ENCODE results near the gene SLC25A22. TPM values are rescaled to one million over a fixed set of nuclear protein-coding genes. Genes with fewer than 3 reads are reported as not detected.
A peak's percentile ranks its signal among the peaks of the same experiment; 100 is the strongest.

Gene SLC25A22
- total and polyA plus RNA-seq, 12 donors, result 2.2 to 11.1 (median 4.0) TPM

GRCh38 chr11:796565-797295 is 1.4 kb downstream of the SLC25A22 start:
- TF ChIP-seq, protein P1, sequence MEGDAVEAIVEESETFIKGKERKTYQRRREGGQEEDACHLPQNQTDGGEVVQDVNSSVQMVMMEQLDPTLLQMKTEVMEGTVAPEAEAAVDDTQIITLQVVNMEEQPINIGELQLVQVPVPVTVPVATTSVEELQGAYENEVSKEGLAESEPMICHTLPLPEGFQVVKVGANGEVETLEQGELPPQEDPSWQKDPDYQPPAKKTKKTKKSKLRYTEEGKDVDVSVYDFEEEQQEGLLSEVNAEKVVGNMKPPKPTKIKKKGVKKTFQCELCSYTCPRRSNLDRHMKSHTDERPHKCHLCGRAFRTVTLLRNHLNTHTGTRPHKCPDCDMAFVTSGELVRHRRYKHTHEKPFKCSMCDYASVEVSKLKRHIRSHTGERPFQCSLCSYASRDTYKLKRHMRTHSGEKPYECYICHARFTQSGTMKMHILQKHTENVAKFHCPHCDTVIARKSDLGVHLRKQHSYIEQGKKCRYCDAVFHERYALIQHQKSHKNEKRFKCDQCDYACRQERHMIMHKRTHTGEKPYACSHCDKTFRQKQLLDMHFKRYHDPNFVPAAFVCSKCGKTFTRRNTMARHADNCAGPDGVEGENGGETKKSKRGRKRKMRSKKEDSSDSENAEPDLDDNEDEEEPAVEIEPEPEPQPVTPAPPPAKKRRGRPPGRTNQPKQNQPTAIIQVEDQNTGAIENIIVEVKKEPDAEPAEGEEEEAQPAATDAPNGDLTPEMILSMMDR (IDR thresholded peaks at IDR 0.05), result no peak
- 34 to 45% methylated on average over 18 of the region's 18 CpGs for WGBS, 2 donors
- H3K36me3 ChIP-seq, result peaks cover 0 to 45% (median 5%) of the 10 kb centered on the region in 9 donors
- H3K27ac ChIP-seq, result peak overlapping the region; percentile 23 to 92 (median 84)
- ATAC-seq, result peak in 5 of 8 donors; percentile 0 to 4 (median 1)
- H3K4me1 ChIP-seq, result peaks cover 17 to 42% (median 30%) of the 10 kb centered on the region in 9 donors
- DNase-seq, result peak in 1 of 2 donors; percentile 10
- H3K9me3 ChIP-seq, result no peaks in the 10 kb centered on the region
- intact Hi-C loops (cut with DNase I), result loop anchor here in 1 of 10 donors (2.0 kb wide), 1 partner anchor 20 kb away; the partner anchor contains the start of gene GATD1
- H3K27me3 ChIP-seq, result no peaks in the 10 kb centered on the region
- H3K4me3 ChIP-seq, result peak overlapping the region; percentile 45 to 99 (median 78)

- Histone ChIP-seq H3K27me3 (peaks cover 0 to 3% (median 0%) of the 10 kb centered on the region in 7 donors), H3K4me3 (peak overlapping the region; percentile 41 to 99 (median 78)), H3K36me3 (peaks cover 0 to 45% (median 5%) of the 10 kb centered on the region in 9 donors), H3K9me3 (no peaks in the 10 kb centered on the region), H3K4me1 (peaks cover 17 to 42% (median 30%) of the 10 kb centered on the region in 9 donors), H3K27ac (peak overlapping the region in 9 of 10 donors; percentile 70 to 92 (median 85))
- DNase-seq, result peak; percentile 73 to 78
- intact Hi-C loops (cut with DNase I), result loop anchor here in 2 of 10 donors (2.0 kb wide), 2 partner anchors 15 to 19 kb away; partner anchors contain the start of gene GATD1 (in 1 of the 2)
- TF ChIP-seq, protein P1 (IDR thresholded peaks at IDR 0.05), result no peak
- 19 to 21% methylated on average over 26 of the region's 26 CpGs for WGBS, 2 donors
- ATAC-seq, result peak; percentile 39 to 78 (median 64)
These were observed 2.2 kb downstream of the SLC25A22 start for GRCh38 chr11:795634-796564.

DNA sequence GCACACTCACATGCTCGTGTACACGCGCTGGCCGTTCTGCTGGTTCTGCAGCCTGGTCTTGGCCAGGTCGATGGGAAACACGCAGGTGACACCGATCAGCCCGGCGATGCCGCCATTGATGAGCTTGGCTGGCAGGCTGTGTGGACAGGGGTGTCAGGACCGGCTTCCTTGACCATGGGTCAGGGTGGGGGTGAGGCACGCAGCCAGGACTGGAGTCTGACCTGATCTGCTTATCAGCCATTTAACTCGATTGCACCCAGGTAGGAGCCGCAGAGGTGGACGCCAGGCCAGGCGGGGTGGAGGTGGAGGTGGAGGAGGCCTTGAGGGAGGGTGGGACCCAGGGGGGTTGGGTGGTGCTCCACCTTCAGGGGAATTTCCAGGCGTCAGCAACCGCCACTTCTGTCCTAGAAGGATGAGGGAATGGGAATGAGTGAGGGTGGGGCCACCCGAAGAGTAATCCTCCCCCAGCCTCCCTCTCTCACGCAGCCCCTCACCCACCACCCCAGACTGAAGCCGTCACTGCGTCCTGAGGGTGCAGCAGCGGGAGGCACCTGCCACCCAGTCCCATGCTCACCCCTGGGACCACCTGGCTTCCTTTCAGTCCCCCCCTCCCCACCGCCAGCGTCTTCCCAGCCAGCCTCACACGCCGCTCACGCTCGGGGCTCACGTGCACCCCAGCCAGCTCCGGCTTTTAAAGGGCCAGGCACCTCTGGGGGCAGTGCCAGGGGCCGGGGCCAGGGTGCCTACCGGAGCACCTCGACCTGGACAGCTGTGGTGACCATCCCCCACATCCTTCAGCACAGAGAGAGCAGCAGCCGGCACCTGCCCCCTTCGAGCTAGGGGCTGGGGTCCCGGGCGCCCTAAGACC is 3.1 kb downstream of the SLC25A22 start:
- no peaks in the 10 kb centered on the region for H3K9me3 ChIP-seq
- peak overlapping the region in 9 of 10 donors; percentile 45 to 99 (median 83) for H3K4me3 ChIP-seq
- peaks cover 0 to 10% (median 6%) of the 10 kb centered on the region in 7 donors for H3K27me3 ChIP-seq
- peak overlapping the region in 4 of 10 donors; percentile 79 to 89 (median 88) for H3K27ac ChIP-seq
- DNase-seq (peak in 1 of 2 donors; percentile 17), ATAC-seq (no peak)
- peaks cover 17 to 42% (median 30%) of the 10 kb centered on the region in 9 donors for H3K4me1 ChIP-seq
- intact Hi-C loops (cut with DNase I), result loop anchor here in 1 of 10 donors (2.0 kb wide), 1 partner anchor 14 kb away; no protein-coding TSS in a partner anchor
- peaks cover 0 to 36% (median under 1%) of the 10 kb centered on the region in 9 donors for H3K36me3 ChIP-seq
- TF ChIP-seq, protein P1 (IDR thresholded peaks at IDR 0.05), result no peak
- 64 to 65% methylated on average over 37 to 38 of the region's 38 CpGs for WGBS, 2 donors
